ENCODE data around the gene UXS1.

UXS1 gene

GRCh38 chr2:106044859-106045258, 149.2 kb downstream of the UXS1 start:
- no peak for DNase-seq (ENCODE audit: low spot score)

- DNase-seq (ENCODE audit: low spot score) = no peak
These were observed 150.1 kb downstream of the UXS1 start for GRCh38 chr2:106044021-106044420.
